Epithelial cell of proximal tubule (primary cell): ENCODE data around the gene PHF13. TPM values are rescaled to one million over a fixed set of nuclear protein-coding genes. Genes with fewer than 3 reads are reported as not detected.
"Not testable (repeated sequence)": the region's sequence is repeated elsewhere in the genome, so short reads cannot be mapped to it uniquely, and the experiment has no call there.

Source experiments
- DNase-seq: peaks from one replicate; pipeline ENCODE4 v3.0.0-alpha.2; 2011; ENCODE audit warnings: low read depth
- H3K4me3 ChIP-seq: 2 replicates; pipeline ENCODE4 v1.5.1; 2011; ENCODE audit warnings: low read depth, mild to moderate bottlenecking, low read length
- CTCF ChIP-seq: conservative IDR thresholded peaks from 2 replicates; pipeline ENCODE4 v1.5.1; 2012; ENCODE audit warnings: low read depth, mild to moderate bottlenecking, low read length
- total RNA-seq: library from RNA; depleted of rRNA; stranded (reverse); fragments of >200 nt; gene quantifications from 2 replicates; pipeline ENCODE4 v1.2.3, GENCODE V29; 2015

Gene PHF13
- total RNA-seq, 1 donor from 2014 or later, result 5.5 TPM

- no peak overlapping the region for H3K4me3 ChIP-seq
- no peak for DNase-seq
- TF ChIP-seq CTCF, result no peak
These were observed 24.2 kb downstream of the PHF13 start for GRCh38 chr1:6637770-6638169.

GRCh38 chr1:6638226-6638625, 24.7 kb downstream of the PHF13 start:
- H3K4me3 ChIP-seq, result no peak overlapping the region
- TF ChIP-seq CTCF, result no peak
- no peak for DNase-seq

- DNase-seq, H3K4me3 ChIP-seq: not testable (repeated sequence)
These were observed 27.3 kb downstream of the PHF13 start for GRCh38 chr1:6640867-6641266.

- no peak overlapping the region for H3K4me3 ChIP-seq
- DNase-seq, result no peak
- TF ChIP-seq CTCF, result no peak
These were observed 31.5 kb downstream of the PHF13 start for GRCh38 chr1:6645018-6645417.

- TF ChIP-seq CTCF, result peak; percentile 65
- H3K4me3 ChIP-seq, result no peak overlapping the region
- DNase-seq, result no peak
These were observed 33.1 kb downstream of the PHF13 start for GRCh38 chr1:6646499-6647148.

- no peak for DNase-seq
- no peak for TF ChIP-seq CTCF
- no peak overlapping the region for H3K4me3 ChIP-seq
These were observed 35.0 kb downstream of the PHF13 start for GRCh38 chr1:6648556-6648955.

GRCh38 chr1:6651909-6652308, 38.4 kb downstream of the PHF13 start:
- no peak for DNase-seq
- no peak for TF ChIP-seq CTCF

More at GRCh38 chr1:6651909-6652308, 38.4 kb downstream of the PHF13 start:
- no peak overlapping the region for H3K4me3 ChIP-seq
